A549 (cell line): ENCODE measurements around the gene CDYL. TPM values are rescaled to one million over a fixed set of nuclear protein-coding genes. Genes with fewer than 3 reads are reported as not detected.
A peak's percentile ranks its signal among the peaks of the same experiment; 100 is the strongest.

Source experiments
- ATAC-seq, 2 experiments: fragments of 200-7000 bp in 1 of 2; fragments of >200 bp in 1 of 2; cut with Nextera tagmentation in 1 of 2; cut with Tn5 transposase in 1 of 2; 3 replicates each; pipeline versions ENCODE4 v1.8.0 to v1.9.1; 2018 to 2020; ENCODE audit warnings: mild to moderate bottlenecking in 1 of 2, moderate library complexity in 1 of 2
- CTCF ChIA-PET: fragments of 300-600 bp; sonication (Branson Sonifier 250); formaldehyde crosslinking; extraction: SDS; loops from one replicate; lab custom pipeline; 2021; ENCODE audit warnings: antibody characterized with exemption, inconsistent platforms; lab: Yijun Ruan, JAX
- POLR2A ChIA-PET: fragments of 350-600 bp; formaldehyde crosslinking; extraction: SDS; loops from one replicate; lab custom pipeline; 2021; ENCODE audit warnings: antibody characterized with exemption, inconsistent platforms; lab: Yijun Ruan, JAX
- DNase-seq, 2 experiments: peaks; one replicate each; pipeline versions ENCODE4 v3.0.0 to v3.0.0-alpha.2; 2011 to 2016; ENCODE audit warnings: low read depth in 1 of 2, low spot score in 1 of 2
- FAIRE-seq: peaks from 2 replicates; lab custom pipeline; 2011; peaks lifted over from hg19 to GRCh38; lab: Jason Lieb, UNC
- H3K27ac ChIP-seq, 2 experiments: fragments of >200 bp; sonication (Bioruptor Twin); formaldehyde crosslinking; 3 replicates each; pipeline ENCODE4 v1.5.1; 2016 to 2017
- H3K4me1 ChIP-seq: fragments of >200 bp; sonication (Bioruptor Twin); formaldehyde crosslinking; 3 replicates; pipeline ENCODE4 v1.6.1; 2016
- H3K4me2 ChIP-seq: fragments of >200 bp; sonication (Bioruptor Twin); formaldehyde crosslinking; 3 replicates; pipeline ENCODE4 v1.6.1; 2016
- H3K4me3 ChIP-seq: fragments of >200 bp; sonication (Bioruptor Twin); formaldehyde crosslinking; 3 replicates; pipeline ENCODE4 v1.5.1; 2016
- H3K9me3 ChIP-seq: fragments of >200 bp; sonication (Bioruptor Twin); formaldehyde crosslinking; 3 replicates; pipeline ENCODE4 v1.6.1; 2016
- CBX8 ChIP-seq: fragments of 200-600 bp; sonication (generic); IDR thresholded peaks from 2 replicates; pipeline ENCODE4 v1.6.1; 2016
- CEBPB ChIP-seq, 2 experiments: fragments of >200 bp in 1 of 2; sonication (Bioruptor Twin) in 1 of 2; formaldehyde crosslinking in 1 of 2; IDR thresholded peaks; 2 replicates each; pipeline ENCODE4 v1.6.1; 2012 to 2016
- CHD4 ChIP-seq: fragments of 200-600 bp; sonication (generic); IDR thresholded peaks from 2 replicates; pipeline ENCODE4 v1.6.1; 2016; ENCODE audit warnings: antibody characterized with exemption, mild to moderate bottlenecking, borderline replicate concordance
- HDAC2 ChIP-seq: fragments of 200-600 bp; sonication (generic); IDR thresholded peaks from 2 replicates; pipeline ENCODE4 v1.6.1; 2016
- MYC ChIP-seq: IDR thresholded peaks from 2 replicates; pipeline ENCODE4 v1.6.1; 2012; ENCODE audit warnings: mild to moderate bottlenecking, inconsistent platforms, low read length, improper control_type of control experiment, borderline replicate concordance
- PBX3 ChIP-seq: IDR thresholded peaks from 2 replicates; pipeline ENCODE4 v1.6.1; 2012
- PHF8 ChIP-seq: fragments of 200-600 bp; sonication (generic); IDR thresholded peaks from 2 replicates; pipeline ENCODE4 v1.6.1; 2016; ENCODE audit warnings: low read depth, mild to moderate bottlenecking, antibody characterized with exemption, moderate library complexity, borderline replicate concordance
- RAD21 ChIP-seq, 2 experiments: fragments of >200 bp in 1 of 2; sonication (Bioruptor Twin) in 1 of 2; formaldehyde crosslinking in 1 of 2; IDR thresholded peaks in 1 of 2; conservative IDR thresholded peaks in 1 of 2; 2 replicates in 1 of 2; 3 replicates in 1 of 2; pipeline ENCODE4 v1.6.1; 2012 to 2018; ENCODE audit warnings: inconsistent platforms in 1 of 2
- RCOR1 ChIP-seq: fragments of 150-350 bp; IDR thresholded peaks from 2 replicates; pipeline ENCODE4 v1.6.1; 2014; ENCODE audit warnings: antibody characterized with exemption, low read length, low read depth
- RNF2 ChIP-seq: fragments of 200-600 bp; sonication (generic); IDR thresholded peaks from 2 replicates; pipeline ENCODE4 v1.6.1; 2016; ENCODE audit warnings: low read depth, mild to moderate bottlenecking, antibody characterized with exemption, moderate library complexity, borderline replicate concordance
- ZNF302 ChIP-seq: fragments of 250-450 bp; sonication (Bioruptor Pico); IDR thresholded peaks from 2 replicates; pipeline ENCODE4 v1.9.0; 2021; ENCODE audit warnings: inconsistent platforms, mild to moderate bottlenecking, moderate library complexity
- WGBS: methylation state at CpG from one replicate; pipeline ENCODE4 v1.1.6; 2017; ENCODE audit errors: missing lambda C conversion rate; 5-methylcytosine and 5-hydroxymethylcytosine counted together
- polyA plus RNA-seq, 4 experiments: library from polyadenylated mRNA; depleted of rRNA in 3 of 4; stranded (reverse); fragments of >200 nt; fragmentation: RNase III in 1 of 4; extraction: RNeasy Plus Mini Kit Qiagen cat#74134 plus additional on column Dnase treatment in 1 of 4; gene quantifications; 2 replicates in 3 of 4; 3 replicates in 1 of 4; pipeline ENCODE4 v1.2.3, GENCODE V29; 2011 to 2017
- TF ChIP-seq, protein P1 (sequence below): fragments of >200 bp; sonication (Bioruptor Twin); formaldehyde crosslinking; IDR thresholded peaks from 3 replicates; pipeline ENCODE4 v1.6.1; 2016
- TF ChIP-seq, protein P2 (sequence below): fragments of >200 bp; sonication (Bioruptor Twin); formaldehyde crosslinking; IDR thresholded peaks from 3 replicates; pipeline ENCODE4 v1.5.1; 2016
- TF ChIP-seq, protein P3 (sequence below): fragments of 250-450 bp; sonication (Bioruptor Pico); IDR thresholded peaks from 2 replicates; pipeline ENCODE4 v1.5.0; 2021; ENCODE audit warnings: mild to moderate bottlenecking, moderate library complexity, borderline replicate concordance
- TF ChIP-seq, protein P4 (sequence below): fragments of 150-350 bp; IDR thresholded peaks from 2 replicates; pipeline ENCODE4 v1.6.1; 2014; ENCODE audit warnings: low read depth, mild to moderate bottlenecking, low read length

The CDYL gene
- polyA plus RNA-seq, 2 of the 4 experiments (the other 2 are of a cell fraction) = 18.6 to 42.7 TPM

GRCh38 chr6:4957521-4958231 is 181.5 kb downstream of the CDYL start:
- Histone ChIP-seq H3K9me3 (no peaks in the 10 kb centered on the region), H3K4me1 (no peaks in the 10 kb centered on the region), H3K27ac (no peak overlapping the region), H3K4me3 (no peak overlapping the region), H3K4me2 (no peak overlapping the region)
- CTCF ChIA-PET = no interaction called here
- 79% methylated on average over 9 of the region's 9 CpGs for WGBS
- DNase-seq (no peak), FAIRE-seq (no peak), ATAC-seq (peak; percentile 42 to 75; a peak in 3 of 6 replicates)
- TF ChIP-seq, protein P1, sequence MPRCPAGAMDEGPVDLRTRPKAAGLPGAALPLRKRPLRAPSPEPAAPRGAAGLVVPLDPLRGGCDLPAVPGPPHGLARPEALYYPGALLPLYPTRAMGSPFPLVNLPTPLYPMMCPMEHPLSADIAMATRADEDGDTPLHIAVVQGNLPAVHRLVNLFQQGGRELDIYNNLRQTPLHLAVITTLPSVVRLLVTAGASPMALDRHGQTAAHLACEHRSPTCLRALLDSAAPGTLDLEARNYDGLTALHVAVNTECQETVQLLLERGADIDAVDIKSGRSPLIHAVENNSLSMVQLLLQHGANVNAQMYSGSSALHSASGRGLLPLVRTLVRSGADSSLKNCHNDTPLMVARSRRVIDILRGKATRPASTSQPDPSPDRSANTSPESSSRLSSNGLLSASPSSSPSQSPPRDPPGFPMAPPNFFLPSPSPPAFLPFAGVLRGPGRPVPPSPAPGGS = no peak
- TF ChIP-seq RAD21 (conservative IDR thresholded peaks at IDR 0.05 in 1 of 2, IDR thresholded peaks at IDR 0.05 in 1 of 2) (peak in 1 of 2 experiments; percentile 34; a peak in 3 of 5 replicates), PBX3 (no peak)
- TF ChIP-seq, protein P2, sequence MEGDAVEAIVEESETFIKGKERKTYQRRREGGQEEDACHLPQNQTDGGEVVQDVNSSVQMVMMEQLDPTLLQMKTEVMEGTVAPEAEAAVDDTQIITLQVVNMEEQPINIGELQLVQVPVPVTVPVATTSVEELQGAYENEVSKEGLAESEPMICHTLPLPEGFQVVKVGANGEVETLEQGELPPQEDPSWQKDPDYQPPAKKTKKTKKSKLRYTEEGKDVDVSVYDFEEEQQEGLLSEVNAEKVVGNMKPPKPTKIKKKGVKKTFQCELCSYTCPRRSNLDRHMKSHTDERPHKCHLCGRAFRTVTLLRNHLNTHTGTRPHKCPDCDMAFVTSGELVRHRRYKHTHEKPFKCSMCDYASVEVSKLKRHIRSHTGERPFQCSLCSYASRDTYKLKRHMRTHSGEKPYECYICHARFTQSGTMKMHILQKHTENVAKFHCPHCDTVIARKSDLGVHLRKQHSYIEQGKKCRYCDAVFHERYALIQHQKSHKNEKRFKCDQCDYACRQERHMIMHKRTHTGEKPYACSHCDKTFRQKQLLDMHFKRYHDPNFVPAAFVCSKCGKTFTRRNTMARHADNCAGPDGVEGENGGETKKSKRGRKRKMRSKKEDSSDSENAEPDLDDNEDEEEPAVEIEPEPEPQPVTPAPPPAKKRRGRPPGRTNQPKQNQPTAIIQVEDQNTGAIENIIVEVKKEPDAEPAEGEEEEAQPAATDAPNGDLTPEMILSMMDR = peak; percentile 23; the same call in 1 of the 3 replicates
- POLR2A ChIA-PET = no interaction called here

- no peak for DNase-seq
- Histone ChIP-seq H3K4me2 (no peak overlapping the region), H3K4me3 (no peak overlapping the region), H3K4me1 (no peaks in the 10 kb centered on the region), H3K9me3 (no peaks in the 10 kb centered on the region), H3K27ac (no peak overlapping the region)
- ChIA-PET CTCF (no interaction called here), POLR2A (no interaction called here)
- 73% methylated on average over 3 of the region's 3 CpGs for WGBS
- TF ChIP-seq RCOR1 = no peak
- TF ChIP-seq CEBPB (IDR thresholded peaks at IDR 0.05) = no peak
- TF ChIP-seq MYC = no peak
- TF ChIP-seq, protein P3, sequence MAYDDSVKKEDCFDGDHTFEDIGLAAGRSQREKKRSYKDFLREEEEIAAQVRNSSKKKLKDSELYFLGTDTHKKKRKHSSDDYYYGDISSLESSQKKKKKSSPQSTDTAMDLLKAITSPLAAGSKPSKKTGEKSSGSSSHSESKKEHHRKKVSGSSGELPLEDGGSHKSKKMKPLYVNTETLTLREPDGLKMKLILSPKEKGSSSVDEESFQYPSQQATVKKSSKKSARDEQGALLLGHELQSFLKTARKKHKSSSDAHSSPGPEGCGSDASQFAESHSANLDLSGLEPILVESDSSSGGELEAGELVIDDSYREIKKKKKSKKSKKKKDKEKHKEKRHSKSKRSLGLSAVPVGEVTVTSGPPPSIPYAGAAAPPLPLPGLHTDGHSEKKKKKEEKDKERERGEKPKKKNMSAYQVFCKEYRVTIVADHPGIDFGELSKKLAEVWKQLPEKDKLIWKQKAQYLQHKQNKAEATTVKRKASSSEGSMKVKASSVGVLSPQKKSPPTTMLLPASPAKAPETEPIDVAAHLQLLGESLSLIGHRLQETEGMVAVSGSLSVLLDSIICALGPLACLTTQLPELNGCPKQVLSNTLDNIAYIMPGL (CRISPR knock-in tag) = no peak
- no peak for TF ChIP-seq CBX8
- no peak for TF ChIP-seq HDAC2
- TF ChIP-seq, protein P4, sequence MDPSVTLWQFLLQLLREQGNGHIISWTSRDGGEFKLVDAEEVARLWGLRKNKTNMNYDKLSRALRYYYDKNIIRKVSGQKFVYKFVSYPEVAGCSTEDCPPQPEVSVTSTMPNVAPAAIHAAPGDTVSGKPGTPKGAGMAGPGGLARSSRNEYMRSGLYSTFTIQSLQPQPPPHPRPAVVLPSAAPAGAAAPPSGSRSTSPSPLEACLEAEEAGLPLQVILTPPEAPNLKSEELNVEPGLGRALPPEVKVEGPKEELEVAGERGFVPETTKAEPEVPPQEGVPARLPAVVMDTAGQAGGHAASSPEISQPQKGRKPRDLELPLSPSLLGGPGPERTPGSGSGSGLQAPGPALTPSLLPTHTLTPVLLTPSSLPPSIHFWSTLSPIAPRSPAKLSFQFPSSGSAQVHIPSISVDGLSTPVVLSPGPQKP = no peak
- FAIRE-seq = no peak
- no peak for ATAC-seq
These were observed 182.4 kb downstream of the CDYL start for GRCh38 chr6:4958624-4959023.

DNA sequence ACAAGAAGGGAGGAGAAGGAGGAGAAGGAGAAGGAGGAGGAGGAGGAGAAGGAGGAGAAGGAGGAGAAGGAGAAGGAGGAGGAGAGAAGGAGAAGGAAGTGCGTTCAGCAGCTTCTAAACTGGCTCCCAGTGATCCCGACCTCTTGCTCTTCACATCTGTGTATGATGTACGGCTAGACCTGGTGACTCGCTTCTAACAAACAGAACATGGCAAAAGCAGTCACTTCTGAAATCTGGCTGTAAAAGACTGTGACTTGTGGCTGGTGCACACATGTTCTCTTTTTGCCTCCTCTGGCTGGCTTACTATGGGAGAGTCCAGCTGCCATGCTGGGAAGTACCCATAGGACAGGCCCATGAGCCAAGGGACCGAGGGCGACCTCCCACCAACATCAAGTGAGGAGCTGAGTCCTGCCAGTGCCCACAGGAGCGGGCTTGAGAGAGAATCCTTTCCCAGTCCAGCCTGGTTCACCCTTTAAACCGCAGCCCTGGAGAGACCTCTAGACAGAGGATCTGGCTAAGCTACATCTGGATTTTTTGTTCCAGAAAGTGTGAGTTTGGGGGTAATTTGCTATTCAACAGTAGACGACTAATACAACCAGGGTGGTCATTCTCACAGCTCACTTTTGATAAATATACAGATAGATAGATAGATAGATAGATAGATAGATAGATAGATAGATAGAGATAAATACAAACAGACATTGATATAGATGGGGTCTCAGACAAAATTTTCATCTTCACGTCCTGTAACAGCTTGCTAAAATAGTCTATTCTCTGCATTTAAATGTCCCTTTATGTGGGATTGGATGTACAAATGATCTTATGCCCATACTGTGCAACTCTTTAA is 185.3 kb downstream of the CDYL start:
- ChIA-PET POLR2A (no interaction called here), CTCF (no interaction called here)
- no peaks in the 10 kb centered on the region for H3K4me1 ChIP-seq
- FAIRE-seq (no peak), ATAC-seq (peak; percentile 39 to 51; a peak in 4 of 6 replicates), DNase-seq (no peak)
- H3K4me2 ChIP-seq = no peak overlapping the region
- 64% methylated on average over 7 of the region's 10 CpGs for WGBS
- no peaks in the 10 kb centered on the region for H3K9me3 ChIP-seq
- H3K27ac ChIP-seq = no peak overlapping the region
- no peak overlapping the region for H3K4me3 ChIP-seq
- no peak for TF ChIP-seq RNF2
- no peak for TF ChIP-seq PHF8
- TF ChIP-seq ZNF302 (CRISPR knock-in tag) = no peak
- TF ChIP-seq CHD4 = no peak
